Prostate gland (tissue), 2 donors: ENCODE measurements around the gene TMUB1.

Experiments used
- CTCF ChIP-seq, 4 experiments: fragments of 200-600 bp in 2 of 4; fragments of 450-650 bp in 2 of 4; sonication (generic) in 2 of 4; IDR thresholded peaks; 1 replicate in 3 of 4; 2 replicates in 1 of 4; pipeline ENCODE4 v1.5.1; 2016 to 2019; ENCODE audit warnings: antibody characterized with exemption in 4 of 4, mild to moderate bottlenecking in 2 of 4, moderate library complexity in 2 of 4
- POLR2A ChIP-seq: fragments of 450-650 bp; IDR thresholded peaks from one replicate; pipeline ENCODE4 v1.6.1; 2016; ENCODE audit warnings: antibody characterized with exemption, mild to moderate bottlenecking
- POLR2AphosphoS5 ChIP-seq: sonication (generic); formaldehyde crosslinking; IDR thresholded peaks from one replicate; pipeline ENCODE4 v1.6.1; 2017; ENCODE audit warnings: antibody characterized with exemption

GRCh38 chr7:151124899-151125399 is 41.7 kb upstream of the TMUB1 start:
- TF ChIP-seq CTCF (IDR thresholded peaks at IDR 0.05) (no peak), POLR2AphosphoS5 (no peak), POLR2A (no peak)
